Osteocyte (in vitro differentiated cells): ENCODE data around the gene CAMSAP1. TPM values are rescaled to one million over a fixed set of nuclear protein-coding genes. Genes with fewer than 3 reads are reported as not detected.

Experiments
- DNase-seq: peaks from one replicate; pipeline ENCODE4 v3.0.0; 2021; ENCODE audit warnings: mixed read lengths; ENCODE audit not compliant: unreplicated experiment; ENCODE audit errors: extremely low spot score
- H3K27ac Mint-ChIP-seq: one replicate; pipeline ENCODE4 v1.8.0; 2021; ENCODE audit warnings: mild to moderate bottlenecking, mixed read lengths; ENCODE audit not compliant: unreplicated experiment
- H3K27me3 Mint-ChIP-seq: one replicate; pipeline ENCODE4 v1.8.0; 2021; ENCODE audit warnings: mixed read lengths; ENCODE audit not compliant: unreplicated experiment
- H3K36me3 Mint-ChIP-seq: one replicate; pipeline ENCODE4 v1.8.0; 2021; ENCODE audit warnings: mixed read lengths; ENCODE audit not compliant: unreplicated experiment
- H3K4me1 Mint-ChIP-seq: one replicate; pipeline ENCODE4 v1.8.0; 2021; ENCODE audit warnings: mixed read lengths; ENCODE audit not compliant: unreplicated experiment
- H3K4me3 Mint-ChIP-seq: one replicate; pipeline ENCODE4 v1.8.0; 2021; ENCODE audit warnings: mild to moderate bottlenecking, moderate library complexity, mixed read lengths; ENCODE audit not compliant: unreplicated experiment
- H3K9me3 Mint-ChIP-seq: one replicate; pipeline ENCODE4 v1.8.0; 2021; ENCODE audit warnings: mixed read lengths; ENCODE audit not compliant: unreplicated experiment
- CTCF ChIP-seq: fragments of 200-600 bp; sonication (generic); IDR thresholded peaks from 2 replicates; pipeline ENCODE4 v1.5.0; 2021; ENCODE audit warnings: antibody characterized with exemption, mild to moderate bottlenecking, moderate library complexity
- total RNA-seq: library from RNA; stranded (reverse); gene quantifications from 2 replicates; pipeline ENCODE4 v1.2.1, GENCODE V29; 2021

The CAMSAP1 gene
- total RNA-seq, 1 donor from 2014 or later = 34.4 TPM

GRCh38 chr9:135927195-135928013, 20.1 kb upstream of the CAMSAP1 start:
- peaks cover 13% of the 10 kb centered on the region for H3K36me3 Mint-ChIP-seq
- no peak for TF ChIP-seq CTCF
- no peak overlapping the region for H3K4me3 Mint-ChIP-seq
- DNase-seq = no peak
- H3K4me1 Mint-ChIP-seq = peaks cover 17% of the 10 kb centered on the region
- peak overlapping the region; percentile 50 for H3K27ac Mint-ChIP-seq
- no peaks in the 10 kb centered on the region for H3K9me3 Mint-ChIP-seq
- H3K27me3 Mint-ChIP-seq = no peaks in the 10 kb centered on the region

- peak; percentile 88 for DNase-seq
- Mint-ChIP-seq H3K36me3 (peaks cover 9% of the 10 kb centered on the region), H3K9me3 (no peaks in the 10 kb centered on the region), H3K4me3 (no peak overlapping the region), H3K27me3 (no peaks in the 10 kb centered on the region), H3K4me1 (peaks cover 17% of the 10 kb centered on the region), H3K27ac (peak overlapping the region; percentile 50)
- TF ChIP-seq CTCF = no peak
These were observed 19.3 kb upstream of the CAMSAP1 start for GRCh38 chr9:135926402-135927194.

- no peak for DNase-seq
- Mint-ChIP-seq H3K27ac (no peak overlapping the region), H3K27me3 (no peaks in the 10 kb centered on the region), H3K9me3 (no peaks in the 10 kb centered on the region), H3K36me3 (peaks cover under 1% of the 10 kb centered on the region), H3K4me1 (peaks cover 17% of the 10 kb centered on the region), H3K4me3 (no peak overlapping the region)
- TF ChIP-seq CTCF = no peak
These were observed 18.3 kb upstream of the CAMSAP1 start for GRCh38 chr9:135925496-135926133.

- Mint-ChIP-seq H3K9me3 (no peaks in the 10 kb centered on the region), H3K27me3 (no peaks in the 10 kb centered on the region), H3K4me1 (peaks cover 17% of the 10 kb centered on the region), H3K27ac (no peak overlapping the region), H3K4me3 (no peak overlapping the region), H3K36me3 (no peaks in the 10 kb centered on the region)
- DNase-seq = no peak
- no peak for TF ChIP-seq CTCF
These were observed 17.4 kb upstream of the CAMSAP1 start for GRCh38 chr9:135924628-135925338.
